Mucosa of descending colon (tissue), 3 donors: ENCODE data around the gene CABLES2. TPM values are rescaled to one million over a fixed set of nuclear protein-coding genes. Genes with fewer than 3 reads are reported as not detected.
A peak's percentile ranks its signal among the peaks of the same experiment; 100 is the strongest.

Experiments used
- ATAC-seq: fragments of 200-7000 bp; cut with Tn5 transposase; one replicate; pipeline ENCODE4 v1.9.1; 2020; ENCODE audit warnings: mild to moderate bottlenecking, moderate library complexity
- DNase-seq, 3 donors: peaks; one replicate each; pipeline ENCODE4 v3.0.0-alpha.2; 2020
- H3K36me3 ChIP-seq: fragments of 200-600 bp; one replicate; pipeline ENCODE4 v1.8.0; 2021; ENCODE audit warnings: low read depth, mild to moderate bottlenecking
- H3K4me1 ChIP-seq: fragments of 200-600 bp; one replicate; pipeline ENCODE4 v1.8.0; 2021; ENCODE audit warnings: low read depth, mild to moderate bottlenecking
- H3K4me3 ChIP-seq: fragments of 200-600 bp; one replicate; pipeline ENCODE4 v1.8.0; 2021; ENCODE audit warnings: mild to moderate bottlenecking
- H3K9me3 ChIP-seq: fragments of 200-600 bp; one replicate; pipeline ENCODE4 v1.8.0; 2021; ENCODE audit warnings: mild to moderate bottlenecking
- CTCF ChIP-seq: fragments of 200-600 bp; IDR thresholded peaks from one replicate; pipeline ENCODE4 v1.8.0; 2022; ENCODE audit warnings: antibody characterized with exemption, mild to moderate bottlenecking
- intact Hi-C, 2 donors: fragments of 100-400 bp; cut with DNase I in 1 of 2; cut with micrococcal nuclease in 1 of 2; formaldehyde crosslinking; loops; one replicate each; pipeline versions ENCODE4 v1.11.0 to v1.11.1; 2022; cut with DNase I, micrococcal nuclease
- total RNA-seq, 3 donors: library from RNA; stranded (reverse); fragmentation: NEBNext Ultra II Directional in 2 of 3; extraction: Animal tissue kit (Norgen Biotek cat#: 25700) in 2 of 3; gene quantifications; one replicate each; pipeline versions ENCODE4 v1.2.1 to v1.2.4, GENCODE V29; 2021 to 2023
- donor health status: DM: no; HTN: no; CAD: no; lungs with moderate emphysema.
- donor health status: DM: no; HTN: no; CAD: no.
- donor health status: DM: no; HTN: yes; CAD: no.

The CABLES2 gene
- total RNA-seq, 3 donors from 2014 or later: 5.4 to 9.3 (median 6.6) TPM

- peak; percentile 91 to 94 (median 92) for DNase-seq
- peak; percentile 79 for ATAC-seq
- intact Hi-C loops: no loop called here
- Histone ChIP-seq H3K36me3 (no peaks in the 10 kb centered on the region), H3K4me3 (no peak overlapping the region), H3K9me3 (no peaks in the 10 kb centered on the region), H3K4me1 (peaks cover 43% of the 10 kb centered on the region)
- TF ChIP-seq CTCF: no peak
Measured at GRCh38 chr20:62412194-62413024, 5.3 kb upstream of the CABLES2 start.

GRCh38 chr20:62411479-62412193 lies 4.6 kb upstream of the CABLES2 start:
- TF ChIP-seq CTCF: peak; percentile 12
- H3K9me3 ChIP-seq: no peaks in the 10 kb centered on the region
- no peak overlapping the region for H3K4me3 ChIP-seq
- H3K4me1 ChIP-seq: peaks cover 45% of the 10 kb centered on the region
- H3K36me3 ChIP-seq: no peaks in the 10 kb centered on the region
- intact Hi-C loops: no loop called here
- ATAC-seq (peak; percentile 31), DNase-seq (peak in 2 of 3 donors; percentile 57 to 73)

- intact Hi-C loops: no loop called here
- H3K4me3 ChIP-seq: no peak overlapping the region
- DNase-seq: peak in 1 of 3 donors; percentile 57
Measured at GRCh38 chr20:62410746-62411478, 3.8 kb upstream of the CABLES2 start.

GRCh38 chr20:62409931-62410745 lies 3.1 kb upstream of the CABLES2 start:
- Histone ChIP-seq H3K4me1 (peaks cover 58% of the 10 kb centered on the region), H3K36me3 (no peaks in the 10 kb centered on the region), H3K4me3 (no peak overlapping the region), H3K9me3 (no peaks in the 10 kb centered on the region)
- intact Hi-C loops: no loop called here
- DNase-seq (peak; percentile 81 to 86 (median 84)), ATAC-seq (peak; percentile 16)
- peak; percentile 22 for TF ChIP-seq CTCF

More at GRCh38 chr20:62410746-62411478, 3.8 kb upstream of the CABLES2 start:
- H3K36me3 ChIP-seq: no peaks in the 10 kb centered on the region
- H3K4me1 ChIP-seq: peaks cover 51% of the 10 kb centered on the region
- no peak for TF ChIP-seq CTCF
- ATAC-seq: no peak
- no peaks in the 10 kb centered on the region for H3K9me3 ChIP-seq
